ENCODE measurements around the gene UMAD1.

DNA sequence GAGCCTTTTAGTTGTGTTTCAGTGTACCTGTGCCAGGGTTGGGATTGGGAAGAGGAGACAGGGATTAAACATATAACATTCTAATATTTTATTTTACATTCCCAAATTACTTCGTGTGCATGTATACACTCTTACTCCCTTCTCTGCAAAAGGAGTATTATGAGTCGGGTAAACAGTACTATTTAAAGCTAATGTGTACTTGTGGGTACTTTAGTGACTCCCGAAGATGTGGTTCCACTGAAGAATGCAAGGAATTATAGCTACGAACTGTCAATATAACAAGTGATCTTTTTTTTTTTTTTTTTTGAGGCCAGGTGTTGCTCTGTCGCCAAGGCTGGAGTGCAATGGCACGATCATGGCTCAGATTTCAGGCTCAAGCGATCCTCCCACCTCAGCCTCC, 200.5 kb downstream of the UMAD1 start:
- TF ChIP-seq POLR2AphosphoS5 (IDR thresholded peaks at IDR 0.05) (no peak), POLR2A (IDR thresholded peaks at IDR 0.05) (no peak), EP300 (IDR thresholded peaks at IDR 0.05) (no peak)

Data from sigmoid colon (tissue), 4 donors.